Measurements from ENCODE around the gene PHACTR1.

DNA sequence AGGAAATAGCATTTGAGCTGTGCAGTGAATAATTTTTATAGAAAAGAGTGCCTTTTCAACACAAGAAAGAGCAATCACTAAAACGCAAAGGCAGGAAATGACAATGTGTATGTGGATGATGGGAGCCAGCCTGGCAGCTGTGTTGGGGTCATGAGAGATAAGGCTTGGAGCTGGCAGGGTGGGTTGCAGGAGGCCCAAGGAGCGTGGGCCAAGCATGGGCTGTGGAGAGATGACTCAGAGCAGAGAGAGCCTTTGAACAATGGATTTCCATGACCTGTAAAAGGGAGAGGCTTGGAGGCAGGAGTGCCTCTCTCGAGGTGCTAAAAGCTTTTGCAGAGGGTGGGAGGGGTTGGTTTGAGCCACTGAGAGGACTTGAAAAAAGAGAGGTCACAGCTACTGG, 618.4 kb downstream of the PHACTR1 start:
- TF ChIP-seq, protein P1, sequence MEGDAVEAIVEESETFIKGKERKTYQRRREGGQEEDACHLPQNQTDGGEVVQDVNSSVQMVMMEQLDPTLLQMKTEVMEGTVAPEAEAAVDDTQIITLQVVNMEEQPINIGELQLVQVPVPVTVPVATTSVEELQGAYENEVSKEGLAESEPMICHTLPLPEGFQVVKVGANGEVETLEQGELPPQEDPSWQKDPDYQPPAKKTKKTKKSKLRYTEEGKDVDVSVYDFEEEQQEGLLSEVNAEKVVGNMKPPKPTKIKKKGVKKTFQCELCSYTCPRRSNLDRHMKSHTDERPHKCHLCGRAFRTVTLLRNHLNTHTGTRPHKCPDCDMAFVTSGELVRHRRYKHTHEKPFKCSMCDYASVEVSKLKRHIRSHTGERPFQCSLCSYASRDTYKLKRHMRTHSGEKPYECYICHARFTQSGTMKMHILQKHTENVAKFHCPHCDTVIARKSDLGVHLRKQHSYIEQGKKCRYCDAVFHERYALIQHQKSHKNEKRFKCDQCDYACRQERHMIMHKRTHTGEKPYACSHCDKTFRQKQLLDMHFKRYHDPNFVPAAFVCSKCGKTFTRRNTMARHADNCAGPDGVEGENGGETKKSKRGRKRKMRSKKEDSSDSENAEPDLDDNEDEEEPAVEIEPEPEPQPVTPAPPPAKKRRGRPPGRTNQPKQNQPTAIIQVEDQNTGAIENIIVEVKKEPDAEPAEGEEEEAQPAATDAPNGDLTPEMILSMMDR (IDR thresholded peaks at IDR 0.05): no peak
- no peak for TF ChIP-seq POLR2A (IDR thresholded peaks at IDR 0.05)

Data from lower leg skin (tissue), 3 donors.